GM03348 (cell line): Measurements from ENCODE around the gene TMEM8B.
A peak's percentile ranks its signal among the peaks of the same experiment; 100 is the strongest.
"Not testable (repeated sequence)": the region's sequence is repeated elsewhere in the genome, so short reads cannot be mapped to it uniquely, and the experiment has no call there.

Experiments used
- DNase-seq: peaks from one replicate; pipeline ENCODE4 v3.0.0; 2012; ENCODE audit warnings: low spot score

Gene TMEM8B

DNA sequence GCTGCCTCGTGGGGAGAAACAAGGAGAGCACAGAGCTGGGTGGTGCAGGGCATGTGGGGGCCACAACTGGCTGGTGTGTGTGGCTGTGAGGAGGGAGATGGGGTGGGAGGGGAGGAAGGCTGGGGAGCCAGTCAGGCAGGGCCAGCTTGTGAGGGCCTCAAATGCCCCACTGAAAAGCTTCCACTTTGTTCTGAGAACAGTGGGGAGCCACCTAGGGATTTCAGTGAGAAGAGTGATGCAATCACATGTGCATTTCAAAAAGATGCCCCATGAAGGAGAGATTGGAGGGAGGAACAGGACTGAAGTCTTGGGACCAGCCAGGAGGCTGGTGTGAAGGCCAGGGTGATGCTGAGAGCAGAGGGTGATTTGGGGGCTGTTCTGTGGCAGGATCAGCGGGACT lies 39.9 kb downstream of the TMEM8B start:
- no peak for DNase-seq

DNA sequence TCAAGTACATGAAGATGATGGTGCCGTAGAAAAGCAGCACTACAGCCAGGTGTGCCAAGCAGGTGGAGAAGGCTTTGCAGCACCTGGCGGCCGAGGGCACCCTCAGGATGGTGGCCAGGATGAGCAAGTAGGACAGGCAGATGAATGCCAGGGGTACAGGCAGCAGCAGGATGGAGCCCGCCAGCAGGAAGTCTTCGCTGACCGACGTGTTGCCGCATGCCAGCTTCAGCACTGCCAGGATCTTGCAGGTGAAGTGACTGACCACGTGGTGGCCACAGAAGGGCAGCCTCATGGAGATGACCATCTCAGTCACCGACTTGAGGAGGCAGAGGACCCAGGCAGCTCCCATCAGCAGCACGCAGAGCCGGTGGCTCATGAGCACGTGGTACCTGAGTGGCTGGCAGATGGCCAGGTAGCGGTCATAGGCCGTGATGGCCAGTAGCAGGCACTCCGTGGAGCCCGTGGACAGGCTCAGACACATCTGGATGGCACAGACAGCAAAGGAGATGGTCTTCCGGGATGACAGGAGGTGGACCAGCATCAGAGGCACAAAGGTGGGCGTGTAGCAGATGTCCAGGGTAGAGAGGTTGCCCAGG lies 40.7 kb downstream of the TMEM8B start:
- no peak for DNase-seq

- no peak for DNase-seq
These were observed 41.4 kb downstream of the TMEM8B start, which contains the start of gene OR13J1 for GRCh38 chr9:35870351-35870923. OR13J1 (minus strand) TSS chr9:35870401; CDS start chr9:35870401, 0 bp downstream.

- no peak for DNase-seq
These were observed 42.5 kb downstream of the TMEM8B start for GRCh38 chr9:35871545-35871944.

- no peak for DNase-seq
These were observed 43.5 kb downstream of the TMEM8B start for GRCh38 chr9:35872505-35872904.

- DNase-seq = peak; percentile 84
These were observed 53.3 kb downstream of the TMEM8B start for GRCh38 chr9:35882263-35882848.

GRCh38 chr9:35882996-35883395 lies 54.0 kb downstream of the TMEM8B start:
- peak; percentile 73 for DNase-seq

DNA sequence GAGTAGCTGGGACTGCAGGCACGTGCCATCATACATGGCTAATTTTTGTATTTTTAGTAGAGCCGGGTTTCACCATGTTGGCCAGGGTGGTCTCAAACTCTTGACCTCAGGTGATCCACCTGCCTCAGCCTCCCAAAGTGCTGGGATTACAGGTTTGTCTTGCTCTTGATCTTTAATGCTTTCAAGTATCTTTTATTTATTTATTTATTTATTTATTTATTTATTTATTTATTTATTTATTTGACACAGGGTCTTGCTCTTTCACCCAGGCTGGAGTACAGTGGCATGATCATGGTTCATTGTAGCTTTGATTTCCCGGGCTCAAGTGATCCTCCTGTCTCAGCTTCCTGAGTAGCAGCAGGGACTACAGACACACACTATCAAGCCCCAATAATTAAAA lies 55.9 kb downstream of the TMEM8B start:
- DNase-seq = not testable (repeated sequence)

GRCh38 chr9:35891646-35892045 lies 62.6 kb downstream of the TMEM8B start:
- DNase-seq = peak; percentile 47

GRCh38 chr9:35892051-35892450 lies 63.0 kb downstream of the TMEM8B start:
- DNase-seq = no peak

GRCh38 chr9:35896570-35896969 lies 67.5 kb downstream of the TMEM8B start:
- no peak for DNase-seq

- DNase-seq = not testable (repeated sequence)
These were observed 68.5 kb downstream of the TMEM8B start for GRCh38 chr9:35897376-35898099.

DNA sequence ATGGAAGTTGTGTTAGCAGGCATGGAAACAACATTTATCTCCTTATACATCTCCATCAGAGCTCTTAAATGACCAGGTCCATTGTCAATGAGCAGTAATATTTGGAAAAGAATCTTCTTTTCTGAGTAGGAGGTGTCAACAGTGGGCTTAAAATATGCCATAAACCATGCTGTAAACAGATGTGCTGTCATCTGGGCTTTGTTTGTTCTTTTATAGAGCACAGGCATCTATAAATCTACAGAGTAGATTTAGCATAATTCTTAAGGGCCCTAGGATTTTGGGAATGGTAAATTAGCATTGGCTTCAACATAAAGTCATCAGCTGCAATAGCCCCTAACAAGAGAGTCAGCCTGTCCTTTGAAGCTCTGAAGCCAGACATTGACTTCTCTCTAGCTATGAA lies 69.3 kb downstream of the TMEM8B start:
- DNase-seq = no peak

GRCh38 chr9:35899021-35899420 lies 70.0 kb downstream of the TMEM8B start:
- no peak for DNase-seq

DNA sequence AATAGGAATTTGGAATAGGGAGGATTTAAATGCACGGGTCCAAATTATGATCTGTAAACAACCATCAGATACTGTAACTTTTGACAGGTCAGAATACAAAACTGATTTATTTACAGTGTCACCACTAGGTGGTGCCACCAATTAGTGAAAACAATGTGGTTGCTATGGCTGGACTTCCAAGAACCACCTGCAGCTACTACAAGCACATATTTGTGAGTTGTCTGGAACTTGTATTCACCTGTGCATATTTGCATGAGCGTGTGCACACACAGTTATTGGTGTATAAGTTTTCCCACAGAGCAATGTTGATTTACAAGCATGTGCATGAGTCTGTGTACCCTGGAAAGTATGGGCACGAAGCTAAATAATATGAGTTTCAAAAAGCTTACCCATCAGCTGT lies 74.0 kb downstream of the TMEM8B start:
- DNase-seq = peak; percentile 63

GRCh38 chr9:35904338-35904737 lies 75.3 kb downstream of the TMEM8B start:
- DNase-seq = no peak

DNA sequence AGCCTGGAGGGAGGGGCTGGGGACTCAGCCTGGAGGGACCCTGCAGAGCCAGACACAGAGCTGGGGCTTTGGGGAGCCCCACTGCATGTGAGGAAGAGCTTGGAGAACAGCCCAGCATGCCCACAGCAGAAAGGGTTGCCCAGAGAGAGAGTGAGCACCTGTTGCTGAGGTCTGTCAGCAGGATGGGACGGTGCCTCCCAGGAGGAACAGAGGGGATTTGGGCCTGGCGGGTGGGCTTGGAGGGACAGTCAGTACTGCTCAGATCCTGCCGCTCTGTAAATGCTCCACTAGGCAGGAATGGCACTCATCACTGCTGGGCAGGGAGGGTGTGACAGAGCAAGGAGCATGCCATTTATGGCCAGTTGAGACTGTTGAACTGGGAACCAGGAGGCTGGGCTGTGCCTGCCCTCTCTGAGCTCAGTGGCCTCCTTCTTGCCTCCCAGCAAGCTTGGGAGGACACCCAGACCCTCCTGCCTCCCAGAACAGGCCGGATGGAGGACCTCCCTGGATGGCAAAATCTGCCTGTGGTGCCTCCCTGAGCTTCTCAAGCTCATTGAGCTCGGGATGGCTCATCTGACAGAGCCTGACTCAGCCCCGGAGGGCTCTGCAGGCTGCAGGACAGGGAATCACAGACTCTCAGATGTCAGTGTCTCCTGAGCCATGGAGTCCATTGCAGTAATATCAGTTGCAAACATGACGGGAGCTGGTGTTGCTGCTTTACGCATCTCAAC lies 76.2 kb downstream of the TMEM8B start:
- DNase-seq = peak; percentile 45

- DNase-seq = peak; percentile 91
These were observed 77.1 kb downstream of the TMEM8B start, which contains the start of gene HRCT1 for GRCh38 chr9:35905912-35906679. HRCT1 (plus strand) TSS chr9:35906202; CDS start chr9:35906288, 86 bp downstream.

DNA sequence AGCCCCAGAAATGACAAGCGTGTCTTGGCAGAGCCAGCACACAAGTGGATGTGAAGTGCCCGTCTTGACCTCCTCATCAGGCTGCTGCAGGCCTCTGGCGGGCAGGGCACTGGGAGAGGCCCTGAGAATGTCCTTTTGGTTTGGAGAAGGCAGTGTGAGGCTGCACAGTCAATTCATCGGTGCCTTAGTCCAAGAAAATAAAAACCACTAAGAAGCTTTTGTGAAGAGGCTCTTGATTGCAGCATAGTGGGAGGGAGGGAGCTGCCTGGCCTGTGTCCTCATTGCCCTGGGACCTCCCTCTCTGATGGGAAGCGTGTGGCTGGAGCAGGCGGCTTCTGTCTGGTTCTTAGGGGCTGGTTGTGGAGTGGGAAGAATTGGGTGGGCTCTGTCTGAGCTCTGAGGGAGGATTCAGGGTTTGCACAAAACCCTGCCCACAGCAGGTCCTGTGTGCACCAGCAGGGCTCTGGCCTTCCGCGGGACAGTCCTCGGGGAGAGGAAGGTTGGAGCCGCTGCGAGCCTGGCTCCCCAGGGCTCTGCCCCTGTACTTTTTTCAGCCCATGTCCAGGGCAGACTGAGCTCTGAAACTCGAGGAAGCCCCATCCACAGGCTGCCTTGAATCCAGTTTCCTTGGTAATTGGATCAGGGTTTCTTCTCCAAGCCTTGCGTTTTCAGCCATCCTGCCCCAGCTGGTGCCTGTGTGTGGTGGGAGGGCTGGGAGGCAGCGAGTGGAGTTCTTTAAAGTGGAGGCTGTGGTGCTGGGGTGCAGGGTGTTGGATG lies 78.1 kb downstream of the TMEM8B start:
- peak; percentile 89 for DNase-seq

GRCh38 chr9:35907711-35908503 lies 78.9 kb downstream of the TMEM8B start:
- DNase-seq = peak; percentile 88
